Caco-2 (cell line): ENCODE results near the gene TRIO. TPM values are rescaled to one million over a fixed set of nuclear protein-coding genes. Genes with fewer than 3 reads are reported as not detected.

Source experiments
- BruUV-seq: library from RNA; stranded (reverse); fragments of 400-500 nt; replicated peaks from 2 replicates; lab custom pipeline; 2021; lab: Mats Ljungman, UMichigan
- CTCF ChIA-PET: fragments of 300-600 bp; sonication (Branson Sonifier 250); formaldehyde crosslinking; loops from one replicate; lab custom pipeline; 2022; ENCODE audit warnings: antibody characterized with exemption; lab: Charles Lee
- POLR2A ChIA-PET: fragments of 300-600 bp; sonication (Branson Sonifier 250); formaldehyde crosslinking; loops from one replicate; lab custom pipeline; 2022; ENCODE audit warnings: antibody characterized with exemption; lab: Charles Lee
- DNase-seq, 2 experiments: peaks; one replicate each; pipeline versions ENCODE4 v3.0.0 to v3.0.0-alpha.2; 2020 to 2022
- H3K27me3 ChIP-seq: replicated peaks from 2 replicates; pipeline ENCODE4 v1.6.0; 2011; ENCODE audit warnings: low read length; ENCODE audit not compliant: control insufficient read depth, insufficient read depth
- H3K36me3 ChIP-seq: 2 replicates; pipeline ENCODE4 v1.5.1; 2011; ENCODE audit warnings: low read length; ENCODE audit not compliant: control insufficient read depth, insufficient read depth
- H3K4me1 ChIP-seq: fragments of 250-450 bp; sonication (Bioruptor Pico); 2 replicates; pipeline ENCODE4 v1.5.1; 2020; ENCODE audit warnings: mild to moderate bottlenecking
- H3K4me3 ChIP-seq: 2 replicates; pipeline ENCODE4 v1.5.1; 2011; ENCODE audit warnings: low read depth, mild to moderate bottlenecking, control low read depth, low read length
- H3K9me3 ChIP-seq: fragments of 250-450 bp; sonication (Bioruptor Pico); 2 replicates; pipeline ENCODE4 v1.5.1; 2020; ENCODE audit warnings: mild to moderate bottlenecking, moderate library complexity
- H3K27ac Mint-ChIP-seq: one replicate; pipeline ENCODE4 v1.8.0; 2022; ENCODE audit warnings: mixed read lengths; ENCODE audit not compliant: unreplicated experiment
- H3K27me3 Mint-ChIP-seq: one replicate; pipeline ENCODE4 v1.8.0; 2022; ENCODE audit warnings: mixed read lengths; ENCODE audit not compliant: insufficient read depth, unreplicated experiment
- H3K36me3 Mint-ChIP-seq: one replicate; pipeline ENCODE4 v1.8.0; 2022; ENCODE audit warnings: mild to moderate bottlenecking, mixed read lengths; ENCODE audit not compliant: insufficient read depth, unreplicated experiment
- H3K4me1 Mint-ChIP-seq: one replicate; pipeline ENCODE4 v1.8.0; 2022; ENCODE audit warnings: low read depth, mixed read lengths; ENCODE audit not compliant: unreplicated experiment
- H3K4me3 Mint-ChIP-seq: one replicate; pipeline ENCODE4 v1.8.0; 2022; ENCODE audit warnings: mild to moderate bottlenecking, moderate library complexity, mixed read lengths; ENCODE audit not compliant: unreplicated experiment
- H3K9me3 Mint-ChIP-seq: one replicate; pipeline ENCODE4 v1.8.0; 2022; ENCODE audit warnings: mixed read lengths; ENCODE audit not compliant: unreplicated experiment
- intact Hi-C: fragments of 100-400 bp; cut with micrococcal nuclease; formaldehyde crosslinking; loops from one replicate; pipeline ENCODE4 v1.10.0; 2022; ENCODE audit not compliant: unreplicated experiment
- total RNA-seq: library from RNA; stranded (reverse); gene quantifications from 2 replicates; pipeline ENCODE4 v1.2.3, GENCODE V29; 2022
- TF ChIP-seq, protein P1 (sequence below), 2 experiments: fragments of 200-600 bp in 1 of 2; IDR thresholded peaks; 1 replicate in 1 of 2; 2 replicates in 1 of 2; pipeline versions ENCODE4 v1.5.1 to v1.8.0; 2011 to 2022; ENCODE audit warnings: antibody characterized with exemption in 1 of 2, control low read depth in 1 of 2, inconsistent platforms in 1 of 2, low read depth in 1 of 2, low read length in 1 of 2, mild to moderate bottlenecking in 1 of 2, moderate library complexity in 1 of 2; ENCODE audit not compliant: insufficient read depth in 1 of 2, severe bottlenecking in 1 of 2, unreplicated experiment in 1 of 2

Gene TRIO
- total RNA-seq, 1 experiment from 2014 or later, result 92.0 TPM

DNA sequence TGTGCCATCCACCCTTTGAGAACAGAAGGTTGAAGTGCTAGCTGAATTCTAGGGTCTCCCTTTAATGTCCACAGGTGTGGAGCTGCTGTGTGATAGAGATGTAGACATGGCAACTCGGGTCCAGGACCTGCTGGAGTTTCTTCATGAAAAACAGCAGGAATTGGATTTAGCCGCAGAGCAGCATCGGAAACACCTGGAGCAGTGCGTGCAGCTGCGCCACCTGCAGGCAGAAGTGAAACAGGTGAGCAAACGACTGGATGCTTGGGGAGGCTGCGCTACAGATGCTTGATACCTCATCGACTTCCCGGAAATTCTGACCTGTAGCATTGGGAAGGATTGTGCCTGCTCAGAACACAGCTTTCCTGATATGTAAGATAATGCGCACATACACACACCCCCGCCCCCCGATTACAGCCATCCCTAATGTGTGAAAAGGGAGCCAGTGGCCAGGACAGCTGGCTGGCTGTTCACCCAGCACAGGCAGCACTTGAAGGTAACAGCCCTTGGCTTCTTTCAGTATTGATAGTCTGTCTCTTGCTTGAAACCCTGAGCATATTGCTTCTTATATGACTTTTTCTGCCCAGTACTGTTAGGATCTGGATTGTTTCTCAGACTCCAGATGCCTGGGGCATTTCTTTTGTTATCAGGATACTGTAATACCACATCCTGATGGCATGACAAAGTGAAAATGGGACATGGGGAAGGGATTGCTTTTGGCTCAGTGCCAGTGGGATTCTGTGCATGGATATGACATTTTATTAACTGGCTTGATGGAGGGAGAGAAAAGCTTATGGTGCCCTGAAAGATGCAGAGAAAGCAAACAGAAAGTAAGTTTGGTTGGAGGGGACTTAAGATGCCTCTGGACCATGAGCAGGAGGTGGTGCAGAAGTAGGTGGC, 221.7 kb downstream of the TRIO start:
- intact Hi-C loops, result loop anchor here (1.0 kb wide), 4 partner anchors 13 to 377 kb away; no protein-coding TSS in a partner anchor
- Histone ChIP-seq H3K4me1 (no peaks in the 10 kb centered on the region), H3K4me3 (no peak overlapping the region), H3K27me3 (no peaks in the 10 kb centered on the region), H3K36me3 (peaks cover 2% of the 10 kb centered on the region; the same call in 1 of the 2 replicates), H3K9me3 (no peaks in the 10 kb centered on the region)
- no TSS peak for BruUV-seq
- no peaks in the 10 kb centered on the region for H3K27me3 Mint-ChIP-seq
- H3K36me3 Mint-ChIP-seq, result peaks cover 84% of the 10 kb centered on the region
- DNase-seq, result peak; percentile 60 to 63
- no peak overlapping the region for H3K27ac Mint-ChIP-seq
- ChIA-PET POLR2A (no interaction called here), CTCF (interaction anchor here (0.6 to 1.8 kb wide), 3 partner anchors 13 to 305 kb away, joined by 3 to 7 read pairs (median 4); no protein-coding TSS in a partner anchor)
- no peak overlapping the region for H3K4me3 Mint-ChIP-seq
- TF ChIP-seq, protein P1, sequence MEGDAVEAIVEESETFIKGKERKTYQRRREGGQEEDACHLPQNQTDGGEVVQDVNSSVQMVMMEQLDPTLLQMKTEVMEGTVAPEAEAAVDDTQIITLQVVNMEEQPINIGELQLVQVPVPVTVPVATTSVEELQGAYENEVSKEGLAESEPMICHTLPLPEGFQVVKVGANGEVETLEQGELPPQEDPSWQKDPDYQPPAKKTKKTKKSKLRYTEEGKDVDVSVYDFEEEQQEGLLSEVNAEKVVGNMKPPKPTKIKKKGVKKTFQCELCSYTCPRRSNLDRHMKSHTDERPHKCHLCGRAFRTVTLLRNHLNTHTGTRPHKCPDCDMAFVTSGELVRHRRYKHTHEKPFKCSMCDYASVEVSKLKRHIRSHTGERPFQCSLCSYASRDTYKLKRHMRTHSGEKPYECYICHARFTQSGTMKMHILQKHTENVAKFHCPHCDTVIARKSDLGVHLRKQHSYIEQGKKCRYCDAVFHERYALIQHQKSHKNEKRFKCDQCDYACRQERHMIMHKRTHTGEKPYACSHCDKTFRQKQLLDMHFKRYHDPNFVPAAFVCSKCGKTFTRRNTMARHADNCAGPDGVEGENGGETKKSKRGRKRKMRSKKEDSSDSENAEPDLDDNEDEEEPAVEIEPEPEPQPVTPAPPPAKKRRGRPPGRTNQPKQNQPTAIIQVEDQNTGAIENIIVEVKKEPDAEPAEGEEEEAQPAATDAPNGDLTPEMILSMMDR (IDR thresholded peaks at IDR 0.05; ENCODE audit: insufficient read depth in 1 of 2, low read depth in 1 of 2, low read length in 1 of 2, severe bottlenecking in 1 of 2, unreplicated experiment in 1 of 2), result peak; percentile 72 to 90
- no peaks in the 10 kb centered on the region for H3K4me1 Mint-ChIP-seq
- H3K9me3 Mint-ChIP-seq, result no peaks in the 10 kb centered on the region

DNA sequence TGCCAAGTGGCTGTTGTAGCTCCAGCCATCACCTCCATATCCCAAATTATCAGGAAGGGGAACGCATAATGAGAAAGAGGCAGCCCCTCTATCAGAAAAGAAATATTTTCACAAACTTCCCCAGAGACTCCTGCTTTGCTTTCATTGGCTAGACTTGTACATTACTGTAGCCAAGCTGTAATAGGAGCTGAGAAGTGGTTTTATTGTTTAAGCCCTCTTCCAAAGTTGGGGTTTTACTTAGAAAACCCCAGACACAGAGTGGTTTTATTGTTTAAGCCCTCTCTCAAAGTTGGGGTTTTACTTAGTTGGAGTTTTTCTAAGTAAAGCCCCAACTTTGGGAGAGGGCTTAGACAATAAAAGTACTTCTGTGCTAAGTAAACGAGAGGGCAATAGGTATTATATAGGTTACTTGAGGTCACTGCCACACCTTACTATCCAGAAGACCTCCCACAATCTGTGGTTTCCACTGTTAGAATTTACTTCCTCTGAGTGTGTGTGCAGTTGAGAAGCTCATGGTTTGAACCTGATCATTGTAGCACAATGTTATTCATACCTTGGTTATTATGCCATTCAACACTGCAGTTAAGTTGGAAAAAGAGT, 222.8 kb downstream of the TRIO start:
- no peaks in the 10 kb centered on the region for H3K27me3 ChIP-seq
- Mint-ChIP-seq H3K36me3 (peaks cover 89% of the 10 kb centered on the region), H3K27ac (no peak overlapping the region), H3K4me1 (no peaks in the 10 kb centered on the region), H3K9me3 (no peaks in the 10 kb centered on the region), H3K27me3 (no peaks in the 10 kb centered on the region), H3K4me3 (no peak overlapping the region)
- intact Hi-C loops, result no loop called here
- H3K4me3 ChIP-seq, result no peak overlapping the region
- BruUV-seq, result no TSS peak
- POLR2A ChIA-PET, result no interaction called here
- no peaks in the 10 kb centered on the region for H3K9me3 ChIP-seq
- TF ChIP-seq, protein P1 (IDR thresholded peaks at IDR 0.05; ENCODE audit: insufficient read depth in 1 of 2, low read depth in 1 of 2, low read length in 1 of 2, severe bottlenecking in 1 of 2, unreplicated experiment in 1 of 2), result no peak
- no peak for DNase-seq
- H3K36me3 ChIP-seq, result peaks cover 2% of the 10 kb centered on the region; the same call in 1 of the 2 replicates
- CTCF ChIA-PET, result interaction anchor here (1.8 kb wide), 1 partner anchor 283 kb away, joined by 7 read pairs; no protein-coding TSS in a partner anchor
- H3K4me1 ChIP-seq, result no peaks in the 10 kb centered on the region

DNA sequence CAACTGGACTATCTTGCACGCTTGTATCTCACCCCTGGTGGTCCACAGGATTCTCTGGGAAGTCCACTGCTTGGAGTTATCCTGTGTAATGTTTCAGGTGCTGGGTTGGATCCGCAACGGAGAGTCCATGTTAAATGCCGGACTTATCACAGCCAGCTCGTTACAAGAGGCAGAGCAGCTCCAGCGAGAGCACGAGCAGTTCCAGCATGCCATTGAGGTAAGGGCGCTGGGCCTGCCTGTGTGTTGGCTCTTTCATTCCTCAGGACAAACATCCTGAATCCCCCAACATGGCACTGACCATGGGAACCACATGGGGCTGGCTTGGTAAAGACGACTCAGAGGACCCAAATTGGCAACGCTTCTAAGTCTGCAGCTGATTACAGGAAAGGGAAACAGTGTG, 223.6 kb downstream of the TRIO start:
- Histone ChIP-seq H3K27me3 (no peaks in the 10 kb centered on the region), H3K9me3 (no peaks in the 10 kb centered on the region), H3K4me3 (no peak overlapping the region), H3K4me1 (no peaks in the 10 kb centered on the region), H3K36me3 (peaks cover 2% of the 10 kb centered on the region; the same call in 1 of the 2 replicates)
- Mint-ChIP-seq H3K4me3 (no peak overlapping the region), H3K27me3 (no peaks in the 10 kb centered on the region), H3K27ac (no peak overlapping the region), H3K9me3 (no peaks in the 10 kb centered on the region), H3K36me3 (peaks cover 85% of the 10 kb centered on the region), H3K4me1 (no peaks in the 10 kb centered on the region)
- ChIA-PET POLR2A (no interaction called here), CTCF (no interaction called here)
- DNase-seq, result no peak
- intact Hi-C loops, result no loop called here
- no TSS peak for BruUV-seq
- TF ChIP-seq, protein P1 (IDR thresholded peaks at IDR 0.05; ENCODE audit: insufficient read depth in 1 of 2, low read depth in 1 of 2, low read length in 1 of 2, severe bottlenecking in 1 of 2, unreplicated experiment in 1 of 2), result no peak
